ENCODE results near the gene MCM9. TPM values are rescaled to one million over a fixed set of nuclear protein-coding genes. Genes with fewer than 3 reads are reported as not detected.
"Not testable (repeated sequence)": the region's sequence is repeated elsewhere in the genome, so short reads cannot be mapped to it uniquely, and the experiment has no call there.

MCM9 gene
- total RNA-seq, 1 donor from 2014 or later: 29.0 TPM

- no peaks in the 10 kb centered on the region for H3K9me3 ChIP-seq (ENCODE audit: low read depth)
- H3K79me2 ChIP-seq (ENCODE audit: low read depth): no peaks in the 10 kb centered on the region
- no peak for TF ChIP-seq CTCF (IDR thresholded peaks at IDR 0.05)
- TF ChIP-seq EZH2phosphoT487 (IDR thresholded peaks at IDR 0.05): no peak
- TF ChIP-seq EZH2 (IDR thresholded peaks at IDR 0.05): no peak
- H3K4me3 ChIP-seq: no peak overlapping the region
- no peak for DNase-seq (ENCODE audit: low spot score)
- no peak overlapping the region for H3K9ac ChIP-seq
- Mint-ChIP-seq H3K9me3 (peaks cover 18% of the 10 kb centered on the region), H3K36me3 (no peaks in the 10 kb centered on the region), H3K27ac (no peak overlapping the region), H3K4me3 (no peak overlapping the region), H3K27me3 (ENCODE audit: insufficient read depth, low read depth) (peaks cover 3% of the 10 kb centered on the region), H3K4me1 (peaks cover 8% of the 10 kb centered on the region)
- no peaks in the 10 kb centered on the region for H4K20me1 ChIP-seq (ENCODE audit: low read depth)
- peaks cover 4% of the 10 kb centered on the region for H3K4me1 ChIP-seq
- H2AFZ ChIP-seq (replicated peaks): peak overlapping the region; percentile 95
- no peak overlapping the region for H3K4me2 ChIP-seq
- H3K27ac ChIP-seq: no peak overlapping the region
- no peaks in the 10 kb centered on the region for H3F3A ChIP-seq (ENCODE audit: low read depth)
- H3K36me3 ChIP-seq: no peaks in the 10 kb centered on the region
- H3K27me3 ChIP-seq: no peaks in the 10 kb centered on the region
Measured at GRCh38 chr6:118799826-118800225, 135.1 kb downstream of the MCM9 start.

GRCh38 chr6:118796548-118796947, 138.4 kb downstream of the MCM9 start:
- not testable (repeated sequence) for H3K27ac Mint-ChIP-seq; H3K36me3 Mint-ChIP-seq; H3K4me1 Mint-ChIP-seq; H3K4me3 Mint-ChIP-seq; H2AFZ ChIP-seq (replicated peaks); H3K27ac ChIP-seq; H3K4me1 ChIP-seq; H3K27me3 ChIP-seq; H3K27me3 Mint-ChIP-seq (ENCODE audit: insufficient read depth, low read depth); H3K4me3 ChIP-seq; DNase-seq (ENCODE audit: low spot score); H3F3A ChIP-seq (ENCODE audit: low read depth); H3K4me2 ChIP-seq; H3K79me2 ChIP-seq (ENCODE audit: low read depth); H3K36me3 ChIP-seq; H4K20me1 ChIP-seq (ENCODE audit: low read depth); H3K9me3 ChIP-seq (ENCODE audit: low read depth); H3K9ac ChIP-seq
- H3K9me3 Mint-ChIP-seq: peaks cover 25% of the 10 kb centered on the region

GRCh38 chr6:118791499-118791898, 143.5 kb downstream of the MCM9 start:
- H2AFZ ChIP-seq (replicated peaks): no peak overlapping the region
- DNase-seq (ENCODE audit: low spot score): no peak
- peaks cover 14% of the 10 kb centered on the region for H3K9me3 Mint-ChIP-seq
- no peak overlapping the region for H3K27ac Mint-ChIP-seq
- H3K9me3 ChIP-seq (ENCODE audit: low read depth): no peaks in the 10 kb centered on the region
- TF ChIP-seq CTCF (IDR thresholded peaks at IDR 0.05): no peak
- no peak for TF ChIP-seq EZH2phosphoT487 (IDR thresholded peaks at IDR 0.05)
- TF ChIP-seq EZH2 (IDR thresholded peaks at IDR 0.05): no peak
- peaks cover 2% of the 10 kb centered on the region for H3K36me3 Mint-ChIP-seq
- no peaks in the 10 kb centered on the region for H3F3A ChIP-seq (ENCODE audit: low read depth)
- no peak overlapping the region for H3K9ac ChIP-seq
- no peaks in the 10 kb centered on the region for H4K20me1 ChIP-seq (ENCODE audit: low read depth)
- no peaks in the 10 kb centered on the region for H3K4me1 Mint-ChIP-seq
- H3K27me3 ChIP-seq: no peaks in the 10 kb centered on the region
- H3K4me1 ChIP-seq: no peaks in the 10 kb centered on the region
- no peak overlapping the region for H3K4me2 ChIP-seq
- no peak overlapping the region for H3K27ac ChIP-seq
- no peak overlapping the region for H3K4me3 ChIP-seq
- H3K79me2 ChIP-seq (ENCODE audit: low read depth): no peaks in the 10 kb centered on the region
- no peak overlapping the region for H3K4me3 Mint-ChIP-seq
- H3K36me3 ChIP-seq: no peaks in the 10 kb centered on the region
- peaks cover 5% of the 10 kb centered on the region for H3K27me3 Mint-ChIP-seq (ENCODE audit: insufficient read depth, low read depth)

- Histone ChIP-seq H4K20me1 (ENCODE audit: low read depth) (no peaks in the 10 kb centered on the region), H3K36me3 (no peaks in the 10 kb centered on the region), H3K27ac (no peak overlapping the region), H3K4me3 (no peak overlapping the region), H2AFZ (replicated peaks) (no peak overlapping the region), H3K9me3 (ENCODE audit: low read depth) (no peaks in the 10 kb centered on the region), H3K79me2 (ENCODE audit: low read depth) (no peaks in the 10 kb centered on the region), H3F3A (ENCODE audit: low read depth) (no peaks in the 10 kb centered on the region), H3K9ac (no peak overlapping the region), H3K4me1 (no peaks in the 10 kb centered on the region), H3K27me3 (no peaks in the 10 kb centered on the region), H3K4me2 (no peak overlapping the region)
- Mint-ChIP-seq H3K4me1 (peaks cover 2% of the 10 kb centered on the region), H3K27me3 (ENCODE audit: insufficient read depth, low read depth) (peaks cover 5% of the 10 kb centered on the region), H3K27ac (no peak overlapping the region), H3K4me3 (no peak overlapping the region), H3K36me3 (peaks cover 2% of the 10 kb centered on the region), H3K9me3 (peaks cover 8% of the 10 kb centered on the region)
- no peak for DNase-seq (ENCODE audit: low spot score)
- TF ChIP-seq EZH2phosphoT487 (IDR thresholded peaks at IDR 0.05) (no peak), EZH2 (IDR thresholded peaks at IDR 0.05) (no peak), CTCF (IDR thresholded peaks at IDR 0.05) (no peak)
Measured at GRCh38 chr6:118789954-118790353, 145.0 kb downstream of the MCM9 start.
